ENCODE data around the gene SPDEF. TPM values are rescaled to one million over a fixed set of nuclear protein-coding genes. Genes with fewer than 3 reads are reported as not detected.
A peak's percentile ranks its signal among the peaks of the same experiment; 100 is the strongest.

Gene SPDEF
- total RNA-seq, 1 donor from 2014 or later, result not detected

DNA sequence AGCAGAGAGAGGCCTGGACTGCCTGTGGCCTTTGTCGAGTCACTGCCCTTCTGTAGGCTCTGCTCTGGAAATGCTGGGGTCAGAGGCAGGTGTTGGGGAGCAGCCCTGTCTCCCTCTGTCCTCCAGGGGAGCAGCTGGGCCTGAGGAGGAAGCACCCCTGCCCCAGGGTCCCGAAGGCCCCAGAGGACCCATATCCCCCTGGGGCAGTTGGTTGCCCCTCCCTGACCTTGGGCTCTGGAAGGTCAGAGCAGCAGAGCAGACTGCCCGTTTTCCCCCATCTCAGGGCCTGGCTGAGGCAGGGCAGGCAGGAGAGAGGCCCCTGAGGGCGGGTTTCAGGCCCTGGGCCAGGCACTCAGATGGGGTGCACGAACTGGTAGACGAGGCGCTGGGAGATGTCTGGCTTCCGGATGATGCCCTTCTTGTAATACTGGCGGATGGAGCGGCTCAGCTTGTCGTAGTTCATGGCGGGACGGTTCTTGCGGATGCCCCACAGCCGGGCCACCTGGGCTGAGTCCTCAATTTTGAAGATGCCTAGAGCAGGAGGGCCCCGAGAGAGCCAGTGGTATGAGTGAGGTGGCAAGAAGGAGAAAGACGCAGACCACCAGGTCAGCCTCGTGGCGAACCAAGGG lies 18.1 kb downstream of the SPDEF start:
- Mint-ChIP-seq H3K4me1 (ENCODE audit: low read depth, unreplicated experiment) (peaks cover 10% of the 10 kb centered on the region), H3K27ac (ENCODE audit: unreplicated experiment) (no peak overlapping the region), H3K27me3 (ENCODE audit: unreplicated experiment) (peaks cover 12% of the 10 kb centered on the region), H3K4me3 (ENCODE audit: unreplicated experiment) (no peak overlapping the region), H3K9me3 (ENCODE audit: unreplicated experiment) (peaks cover 2% of the 10 kb centered on the region), H3K36me3 (ENCODE audit: unreplicated experiment) (no peaks in the 10 kb centered on the region)
- DNase-seq, result no peak
- TF ChIP-seq, protein P1, sequence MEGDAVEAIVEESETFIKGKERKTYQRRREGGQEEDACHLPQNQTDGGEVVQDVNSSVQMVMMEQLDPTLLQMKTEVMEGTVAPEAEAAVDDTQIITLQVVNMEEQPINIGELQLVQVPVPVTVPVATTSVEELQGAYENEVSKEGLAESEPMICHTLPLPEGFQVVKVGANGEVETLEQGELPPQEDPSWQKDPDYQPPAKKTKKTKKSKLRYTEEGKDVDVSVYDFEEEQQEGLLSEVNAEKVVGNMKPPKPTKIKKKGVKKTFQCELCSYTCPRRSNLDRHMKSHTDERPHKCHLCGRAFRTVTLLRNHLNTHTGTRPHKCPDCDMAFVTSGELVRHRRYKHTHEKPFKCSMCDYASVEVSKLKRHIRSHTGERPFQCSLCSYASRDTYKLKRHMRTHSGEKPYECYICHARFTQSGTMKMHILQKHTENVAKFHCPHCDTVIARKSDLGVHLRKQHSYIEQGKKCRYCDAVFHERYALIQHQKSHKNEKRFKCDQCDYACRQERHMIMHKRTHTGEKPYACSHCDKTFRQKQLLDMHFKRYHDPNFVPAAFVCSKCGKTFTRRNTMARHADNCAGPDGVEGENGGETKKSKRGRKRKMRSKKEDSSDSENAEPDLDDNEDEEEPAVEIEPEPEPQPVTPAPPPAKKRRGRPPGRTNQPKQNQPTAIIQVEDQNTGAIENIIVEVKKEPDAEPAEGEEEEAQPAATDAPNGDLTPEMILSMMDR (IDR thresholded peaks at IDR 0.05; ENCODE audit: partially characterized antibody, unreplicated experiment), result no peak

DNA sequence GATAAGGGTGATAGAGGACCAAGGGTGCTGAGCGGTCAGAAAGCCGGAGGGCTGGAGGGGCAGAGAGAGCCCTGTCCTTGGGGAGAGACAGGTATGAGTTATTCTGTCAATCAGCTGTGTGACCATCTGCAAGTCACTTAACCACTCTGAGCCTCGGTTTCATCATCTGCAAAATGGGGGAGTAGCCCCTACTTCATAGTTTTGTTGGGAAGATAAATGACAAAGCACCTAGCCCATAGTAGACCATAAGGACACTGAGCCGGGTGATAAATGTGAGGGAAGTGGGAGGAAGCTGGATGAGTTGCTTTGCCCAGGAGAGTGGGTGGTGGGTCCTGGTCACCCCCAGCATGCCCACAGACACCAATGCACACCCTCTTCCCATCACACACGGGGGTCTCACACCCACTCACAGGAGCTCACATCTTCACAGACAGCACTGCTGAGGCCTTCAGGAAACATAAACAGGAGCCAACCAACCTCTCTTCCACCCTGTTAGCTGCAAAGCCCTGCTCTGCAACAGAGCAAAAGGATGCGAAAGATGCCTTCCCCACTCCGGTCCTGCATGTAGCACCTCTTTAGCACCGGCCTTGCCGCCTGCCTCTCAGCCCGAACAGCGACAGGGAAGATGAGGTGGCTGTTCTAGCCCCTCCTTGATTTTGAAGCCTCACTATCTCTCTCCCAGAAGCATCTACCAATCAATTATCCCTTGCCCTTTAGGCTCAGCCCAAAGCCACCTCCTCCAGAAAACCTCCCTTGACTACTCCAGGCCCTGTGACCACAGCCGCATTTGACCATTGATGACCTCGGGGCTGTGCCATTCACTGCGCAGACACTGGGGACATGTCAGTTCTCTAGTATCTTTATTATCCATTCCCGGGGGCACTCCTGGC lies 18.9 kb downstream of the SPDEF start:
- peaks cover 10% of the 10 kb centered on the region for H3K4me1 Mint-ChIP-seq (ENCODE audit: low read depth, unreplicated experiment)
- no peak overlapping the region for H3K27ac Mint-ChIP-seq (ENCODE audit: unreplicated experiment)
- H3K27me3 Mint-ChIP-seq (ENCODE audit: unreplicated experiment), result peaks cover 12% of the 10 kb centered on the region
- peak overlapping the region; percentile 13 for H3K4me3 Mint-ChIP-seq (ENCODE audit: unreplicated experiment)
- DNase-seq, result no peak
- H3K36me3 Mint-ChIP-seq (ENCODE audit: unreplicated experiment), result no peaks in the 10 kb centered on the region
- TF ChIP-seq, protein P1 (IDR thresholded peaks at IDR 0.05; ENCODE audit: partially characterized antibody, unreplicated experiment), result no peak
- peaks cover 2% of the 10 kb centered on the region for H3K9me3 Mint-ChIP-seq (ENCODE audit: unreplicated experiment)

DNA sequence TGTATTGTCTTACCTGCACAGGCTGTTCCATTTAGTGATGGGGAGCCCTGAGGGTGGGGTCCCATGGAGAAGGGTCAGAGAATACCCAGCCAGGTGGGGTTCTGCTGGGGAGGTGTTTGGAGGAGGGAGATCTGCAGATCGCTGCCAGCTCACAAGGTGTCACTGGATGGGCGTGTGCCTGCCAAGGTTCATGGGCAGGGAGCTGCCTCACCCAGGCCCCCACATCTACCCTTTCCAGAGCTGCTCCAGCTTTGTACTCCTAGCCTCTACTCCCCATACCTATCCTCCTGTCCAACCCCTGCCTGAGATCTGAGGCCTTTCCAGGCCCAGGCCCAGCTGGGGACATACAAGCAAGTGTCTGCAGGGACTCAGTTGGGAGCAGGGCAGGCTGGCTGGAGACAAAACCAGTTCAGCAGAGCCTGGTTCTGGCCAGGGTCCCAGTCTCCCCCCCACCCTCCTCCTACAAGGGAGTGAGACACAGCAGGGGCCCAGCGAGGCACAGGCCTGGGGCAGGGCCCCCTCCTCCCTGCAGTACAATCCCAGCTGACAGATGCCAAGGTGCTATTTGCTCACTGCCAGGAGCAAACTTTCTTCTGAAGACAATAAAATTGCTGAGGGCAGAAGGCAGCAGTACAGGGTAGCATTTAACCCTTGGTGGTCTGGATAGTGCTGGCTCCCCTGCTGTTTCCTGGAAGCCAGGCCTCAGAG lies 19.7 kb downstream of the SPDEF start:
- H3K27me3 Mint-ChIP-seq (ENCODE audit: unreplicated experiment), result peaks cover 17% of the 10 kb centered on the region
- no peaks in the 10 kb centered on the region for H3K36me3 Mint-ChIP-seq (ENCODE audit: unreplicated experiment)
- H3K4me3 Mint-ChIP-seq (ENCODE audit: unreplicated experiment), result no peak overlapping the region
- DNase-seq, result no peak
- H3K27ac Mint-ChIP-seq (ENCODE audit: unreplicated experiment), result no peak overlapping the region
- TF ChIP-seq, protein P1 (IDR thresholded peaks at IDR 0.05; ENCODE audit: partially characterized antibody, unreplicated experiment), result no peak
- peaks cover 10% of the 10 kb centered on the region for H3K4me1 Mint-ChIP-seq (ENCODE audit: low read depth, unreplicated experiment)
- peaks cover 3% of the 10 kb centered on the region for H3K9me3 Mint-ChIP-seq (ENCODE audit: unreplicated experiment)

DNA sequence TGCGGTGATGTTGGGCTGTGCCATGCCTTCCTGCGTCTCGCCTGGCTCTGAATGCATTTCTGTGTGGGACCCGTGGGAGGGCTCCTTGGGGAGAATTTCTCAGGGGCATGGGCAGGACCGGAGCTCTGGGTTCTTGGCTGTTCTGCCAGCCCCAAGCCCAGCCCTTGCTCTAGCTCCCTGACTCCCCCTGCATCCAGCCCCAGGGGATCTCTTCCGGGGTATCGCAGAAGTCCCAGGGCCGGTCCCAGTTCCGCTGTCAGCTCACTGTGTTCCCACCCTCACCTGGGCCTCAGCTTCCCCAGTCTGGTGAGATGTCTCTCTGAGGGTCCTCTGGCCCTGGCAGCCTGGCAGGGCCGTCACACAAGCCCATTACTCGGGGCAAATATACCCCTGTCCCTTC lies 20.5 kb downstream of the SPDEF start:
- TF ChIP-seq, protein P1 (IDR thresholded peaks at IDR 0.05; ENCODE audit: partially characterized antibody, unreplicated experiment), result no peak
- Mint-ChIP-seq H3K4me1 (ENCODE audit: low read depth, unreplicated experiment) (peaks cover 10% of the 10 kb centered on the region), H3K27ac (ENCODE audit: unreplicated experiment) (no peak overlapping the region), H3K27me3 (ENCODE audit: unreplicated experiment) (peaks cover 17% of the 10 kb centered on the region), H3K4me3 (ENCODE audit: unreplicated experiment) (no peak overlapping the region), H3K36me3 (ENCODE audit: unreplicated experiment) (peaks cover 5% of the 10 kb centered on the region), H3K9me3 (ENCODE audit: unreplicated experiment) (peaks cover 3% of the 10 kb centered on the region)
- DNase-seq, result no peak
